LNCAP (cell line): ENCODE results near the gene FHL1.

Experiments
- TF ChIP-seq, protein P1 (sequence below): fragments of 450-650 bp; IDR thresholded peaks from 2 replicates; pipeline ENCODE4 v1.5.1; 2017; ENCODE audit warnings: mild to moderate bottlenecking

Gene FHL1

DNA sequence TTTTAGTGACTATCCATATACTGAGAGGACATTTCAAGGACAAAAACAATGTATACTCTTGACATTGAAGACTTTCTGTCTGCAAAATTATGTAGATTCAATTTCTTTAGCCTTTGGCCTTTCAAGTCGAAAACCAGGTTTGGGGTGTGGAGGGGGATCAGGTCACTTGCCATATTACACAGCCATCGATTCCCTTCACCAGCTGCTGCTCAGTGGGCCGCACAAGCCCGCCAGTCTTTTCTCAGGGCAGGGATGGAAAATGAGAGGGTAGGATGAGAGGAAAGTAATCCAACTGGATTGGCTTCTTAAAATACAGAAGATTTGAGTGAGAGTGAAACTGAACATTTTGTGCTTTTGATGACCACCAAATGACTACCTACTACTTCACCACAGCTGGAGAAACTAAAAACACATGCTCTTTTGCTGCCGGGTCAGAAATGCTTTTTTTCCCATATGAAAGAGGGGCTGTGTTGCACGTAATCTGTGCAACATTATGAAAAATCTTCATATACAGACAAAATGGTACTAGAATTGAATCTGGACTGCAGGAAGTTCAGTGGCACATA lies 51.4 kb downstream of the FHL1 start:
- TF ChIP-seq, protein P1, sequence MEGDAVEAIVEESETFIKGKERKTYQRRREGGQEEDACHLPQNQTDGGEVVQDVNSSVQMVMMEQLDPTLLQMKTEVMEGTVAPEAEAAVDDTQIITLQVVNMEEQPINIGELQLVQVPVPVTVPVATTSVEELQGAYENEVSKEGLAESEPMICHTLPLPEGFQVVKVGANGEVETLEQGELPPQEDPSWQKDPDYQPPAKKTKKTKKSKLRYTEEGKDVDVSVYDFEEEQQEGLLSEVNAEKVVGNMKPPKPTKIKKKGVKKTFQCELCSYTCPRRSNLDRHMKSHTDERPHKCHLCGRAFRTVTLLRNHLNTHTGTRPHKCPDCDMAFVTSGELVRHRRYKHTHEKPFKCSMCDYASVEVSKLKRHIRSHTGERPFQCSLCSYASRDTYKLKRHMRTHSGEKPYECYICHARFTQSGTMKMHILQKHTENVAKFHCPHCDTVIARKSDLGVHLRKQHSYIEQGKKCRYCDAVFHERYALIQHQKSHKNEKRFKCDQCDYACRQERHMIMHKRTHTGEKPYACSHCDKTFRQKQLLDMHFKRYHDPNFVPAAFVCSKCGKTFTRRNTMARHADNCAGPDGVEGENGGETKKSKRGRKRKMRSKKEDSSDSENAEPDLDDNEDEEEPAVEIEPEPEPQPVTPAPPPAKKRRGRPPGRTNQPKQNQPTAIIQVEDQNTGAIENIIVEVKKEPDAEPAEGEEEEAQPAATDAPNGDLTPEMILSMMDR: no peak

DNA sequence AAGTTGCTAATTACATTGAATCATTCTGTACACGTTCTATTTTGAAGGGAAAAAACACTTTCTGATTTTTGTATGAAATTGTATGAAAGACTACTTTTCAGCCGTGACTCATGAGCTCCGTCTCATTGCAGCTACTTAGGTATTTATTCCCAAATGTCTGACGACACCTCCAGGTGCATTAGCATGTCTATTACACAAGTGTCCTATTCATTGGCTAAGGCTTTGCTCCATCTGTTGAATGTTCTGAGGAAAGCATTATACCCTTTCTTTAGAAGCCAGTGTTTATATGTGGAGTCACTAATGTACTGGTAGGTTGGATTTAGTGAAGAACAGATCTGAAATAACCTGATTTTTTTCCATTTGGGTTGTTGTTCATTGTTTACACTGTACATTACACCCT lies 52.0 kb downstream of the FHL1 start:
- TF ChIP-seq, protein P1: no peak

DNA sequence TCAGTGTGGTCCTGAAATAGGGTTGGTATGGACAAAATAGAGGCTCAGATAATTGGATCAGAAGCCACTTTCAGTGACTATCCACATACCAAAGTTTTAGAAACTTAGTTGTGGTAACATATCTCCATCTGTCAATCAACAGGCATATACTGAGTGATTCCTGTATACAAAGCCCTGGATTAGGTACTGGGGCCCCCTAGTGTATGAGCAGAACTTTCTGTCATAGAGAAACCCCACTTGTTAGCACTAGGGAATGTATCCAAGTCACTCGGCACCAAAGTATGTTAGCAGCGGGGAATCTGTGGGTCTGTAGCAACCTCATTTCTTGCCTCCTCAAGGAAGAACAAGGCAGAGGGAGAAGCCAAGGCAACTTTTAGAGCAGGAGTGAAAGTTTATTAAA lies 53.1 kb downstream of the FHL1 start:
- TF ChIP-seq, protein P1: no peak

DNA sequence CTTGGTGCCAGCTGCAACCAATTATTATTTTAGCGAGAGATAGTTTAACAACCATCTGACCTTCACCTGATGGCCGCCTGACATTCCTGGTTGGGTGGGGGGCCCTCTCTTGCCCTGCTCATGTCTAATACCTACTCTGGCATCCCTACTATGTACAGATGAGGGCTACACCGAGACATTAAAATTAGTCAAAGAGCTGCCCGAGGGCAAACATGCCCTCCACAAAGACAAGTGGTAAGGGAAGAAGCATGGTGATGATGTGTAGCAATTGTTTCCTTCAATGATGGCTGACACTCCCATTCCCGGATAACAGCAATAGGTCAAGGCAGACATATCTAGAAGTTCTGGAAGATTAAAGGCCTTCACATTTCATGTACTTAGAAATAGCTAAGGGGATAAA lies 54.3 kb downstream of the FHL1 start:
- TF ChIP-seq, protein P1: no peak

DNA sequence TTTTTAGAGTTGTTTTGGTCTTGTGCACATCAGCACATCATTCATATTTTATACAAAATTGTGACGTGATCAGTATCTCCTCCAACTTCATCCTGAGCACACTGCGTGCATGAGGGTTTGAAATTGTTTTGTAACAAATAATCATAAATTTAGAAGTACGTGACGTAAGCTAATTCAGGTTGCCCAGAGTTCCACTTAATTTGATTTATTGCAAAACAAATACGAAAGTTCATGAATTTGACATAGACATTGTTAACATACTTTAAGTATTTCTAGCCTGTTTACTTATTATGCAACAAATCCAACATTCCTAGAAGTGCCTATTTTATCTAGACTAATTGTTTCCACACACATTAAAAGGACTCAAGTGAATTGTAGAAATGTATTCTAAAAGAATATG lies 55.6 kb downstream of the FHL1 start:
- TF ChIP-seq, protein P1: no peak

DNA sequence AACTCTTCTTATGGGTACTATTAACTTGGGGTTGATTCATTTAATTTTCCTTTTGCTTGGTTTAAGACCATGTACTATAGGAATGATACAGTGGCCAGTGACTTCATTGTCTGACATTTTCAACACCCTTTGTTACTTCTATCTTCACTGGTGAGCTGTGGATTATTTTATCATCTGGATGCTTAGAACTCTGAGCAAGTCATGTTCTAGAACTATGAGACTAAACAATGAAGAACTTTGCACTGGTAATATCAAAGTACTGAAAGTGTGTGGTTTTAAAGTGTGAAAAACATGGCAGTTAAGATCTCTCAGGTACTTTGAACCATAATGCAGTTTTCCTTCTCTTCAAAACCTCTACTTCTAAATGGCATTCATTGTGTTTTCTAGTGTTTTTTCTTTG lies 56.1 kb downstream of the FHL1 start:
- TF ChIP-seq, protein P1: no peak

DNA sequence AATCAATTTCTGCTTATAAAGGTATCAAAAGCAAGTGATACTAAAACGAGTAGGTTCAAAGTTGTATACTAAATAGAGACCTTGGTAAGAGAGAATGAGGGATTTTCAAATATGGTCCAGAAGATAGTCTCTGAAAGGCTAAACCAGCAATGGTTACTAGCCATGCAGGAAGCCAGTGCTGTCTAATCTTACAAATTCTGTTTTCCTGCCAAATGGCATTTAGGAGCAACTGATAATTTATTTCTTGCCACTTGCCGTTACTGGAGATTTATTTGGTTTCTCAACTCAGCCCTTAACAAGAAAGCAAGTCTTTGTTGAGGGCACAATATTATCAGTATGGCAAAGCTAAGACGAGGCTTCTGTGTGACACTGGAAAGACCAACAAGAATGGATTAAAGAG lies 56.6 kb downstream of the FHL1 start:
- TF ChIP-seq, protein P1: no peak

DNA sequence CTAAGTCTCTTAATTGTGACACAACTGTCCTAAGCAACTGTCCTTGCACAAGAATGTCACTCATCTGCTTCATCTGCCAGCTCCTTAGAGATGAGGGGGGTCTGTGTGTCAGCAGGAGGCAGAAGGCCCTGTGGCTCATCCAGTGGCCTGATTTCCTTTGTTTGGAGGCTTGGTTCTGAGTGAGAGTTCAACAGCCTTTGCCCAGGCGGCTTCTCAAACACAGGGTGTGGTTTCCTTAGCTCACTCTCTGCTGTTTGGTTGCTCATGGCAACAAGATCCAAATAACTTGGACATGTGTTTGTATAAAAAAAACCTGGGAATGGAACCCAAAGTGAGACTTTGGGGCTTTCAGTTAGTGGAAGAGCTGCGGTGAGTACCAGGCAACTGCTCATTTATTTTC lies 57.2 kb downstream of the FHL1 start:
- TF ChIP-seq, protein P1: no peak
